NCI-H524 (cell line): ENCODE measurements around the gene ZNF682.
"Not testable (repeated sequence)": the region's sequence is repeated elsewhere in the genome, so short reads cannot be mapped to it uniquely, and the experiment has no call there.

Experiments
- DNase-seq, 2 experiments: peaks; one replicate each; lab custom pipeline; 2025; lab: John Stamatoyannopoulos, UW

Gene ZNF682

GRCh38 chr19:19997656-19998268 lies 41.5 kb downstream of the ZNF682 start:
- DNase-seq = no peak

DNA sequence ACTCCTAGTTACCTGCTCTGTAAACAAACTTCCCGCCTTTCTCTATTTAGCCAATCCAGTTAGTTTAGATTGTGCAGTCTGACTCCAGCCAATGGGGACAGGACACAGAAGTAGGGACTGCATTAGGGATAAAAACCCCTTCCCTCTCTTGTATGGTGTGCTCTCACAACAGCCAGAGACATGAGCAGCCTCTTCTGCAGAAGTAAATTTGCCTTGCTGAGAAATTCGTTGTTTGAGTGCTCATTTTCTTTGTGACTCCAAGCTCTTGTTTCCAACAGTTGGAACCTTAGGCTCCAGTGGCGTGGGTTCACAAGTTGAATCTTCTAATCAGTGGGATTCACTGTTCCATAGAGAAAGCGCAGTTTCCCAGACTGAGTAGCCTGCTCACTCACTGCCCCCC lies 72.4 kb downstream of the ZNF682 start:
- DNase-seq = no peak

DNA sequence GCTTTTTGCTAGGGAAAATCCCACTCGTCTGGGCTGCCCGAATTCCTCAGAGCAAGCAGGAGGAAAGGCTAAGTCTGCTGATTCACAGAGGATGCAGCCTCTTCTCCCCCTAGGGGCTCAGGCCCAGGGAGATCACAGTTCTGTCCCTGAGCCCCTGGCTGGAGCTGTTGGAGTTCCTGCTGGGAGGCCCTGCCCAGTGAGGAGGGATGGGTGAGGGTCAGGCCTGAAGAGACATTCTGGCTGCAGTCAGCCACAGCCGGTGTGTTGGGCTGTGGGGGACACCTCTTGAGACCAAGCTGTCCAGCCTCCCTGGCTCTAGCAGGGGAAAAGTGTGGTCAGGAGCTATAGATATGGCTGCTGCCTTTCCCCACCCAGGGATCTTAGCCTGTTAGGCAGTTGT lies 73.2 kb downstream of the ZNF682 start:
- DNase-seq = not testable (repeated sequence)

DNA sequence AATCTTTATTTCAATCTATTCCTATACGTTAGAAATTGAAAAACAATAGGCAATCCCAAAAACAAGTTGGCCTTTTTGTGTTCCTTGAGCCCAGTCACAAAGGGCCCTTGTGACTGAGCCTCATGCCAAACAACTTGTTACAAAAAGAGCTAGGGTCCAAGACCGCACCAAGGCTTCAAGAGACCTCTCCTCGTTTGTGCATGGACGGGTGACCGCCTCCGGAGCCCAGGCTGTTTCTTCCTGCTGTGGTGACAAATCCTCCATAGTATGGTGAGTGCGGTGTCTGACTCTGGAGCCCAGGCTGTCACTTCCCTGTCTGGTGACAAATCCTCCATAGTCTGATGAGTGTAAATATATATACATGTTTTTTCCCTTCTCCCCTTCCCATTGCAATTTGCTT lies 74.9 kb downstream of the ZNF682 start:
- DNase-seq = no peak

DNA sequence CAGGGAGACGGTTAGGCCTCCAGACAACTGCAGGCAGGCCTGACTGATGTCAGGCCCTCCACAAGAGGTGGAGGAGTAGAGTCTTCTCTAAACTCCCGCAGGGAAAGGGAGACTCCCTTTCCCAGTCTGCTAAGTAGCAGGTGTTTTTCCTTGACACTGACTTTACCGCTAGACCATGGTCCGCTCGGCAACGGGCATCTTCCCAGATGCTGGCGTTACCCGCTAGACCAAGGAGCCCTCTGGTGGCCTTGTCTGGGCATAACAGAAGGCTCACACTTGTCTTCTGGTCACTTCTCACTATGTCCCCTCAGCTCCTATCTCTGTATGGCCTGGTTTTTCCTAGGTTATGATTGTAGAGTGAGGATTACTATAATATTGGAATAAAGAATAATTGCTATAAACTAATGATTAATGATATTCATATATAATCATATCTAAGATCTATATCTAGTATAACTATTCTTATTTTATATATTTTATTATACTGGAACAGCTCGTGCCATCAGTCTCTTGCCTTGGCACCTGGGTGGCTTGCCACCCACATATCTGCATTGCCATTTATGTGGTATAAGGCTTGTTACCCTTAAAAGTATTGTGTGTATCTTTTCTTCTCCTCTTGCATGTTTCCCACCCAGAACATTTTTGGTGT lies 80.0 kb downstream of the ZNF682 start:
- peak; percentile 39 to 68 for DNase-seq

- DNase-seq = not testable (repeated sequence)
Observed at GRCh38 chr19:19957766-19958165, 81.5 kb downstream of the ZNF682 start.

DNA sequence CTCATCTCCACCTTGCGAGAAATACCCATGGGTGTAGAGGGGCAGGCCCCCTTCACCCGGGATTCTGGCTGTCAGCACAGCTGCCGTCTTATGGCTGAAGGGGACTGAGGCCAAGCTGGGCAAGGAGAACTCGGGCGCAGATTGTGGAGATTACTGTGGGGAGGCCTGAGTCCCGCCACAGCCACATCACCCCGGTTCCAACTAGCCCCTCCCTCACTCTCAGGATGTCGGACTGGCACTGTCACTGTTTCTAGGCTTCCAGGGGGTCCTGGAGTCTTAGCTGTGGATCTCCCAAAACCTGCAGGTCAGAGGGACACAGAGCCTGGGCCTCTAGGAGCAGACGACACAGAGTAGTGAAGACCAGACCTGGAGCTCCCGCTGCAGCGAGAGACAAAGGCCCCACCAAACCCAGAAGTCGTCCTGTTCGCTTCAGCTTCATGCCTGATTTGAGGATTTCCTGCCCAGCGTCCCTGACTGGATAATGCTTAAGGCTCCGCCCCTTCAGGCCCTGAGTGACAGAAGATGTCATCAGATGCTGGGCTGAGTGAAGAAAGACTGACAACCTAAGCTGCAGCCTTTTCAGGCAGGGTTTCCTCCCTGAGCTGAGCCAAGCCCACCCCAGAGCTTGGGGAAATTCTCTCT lies 82.8 kb downstream of the ZNF682 start:
- DNase-seq = no peak

DNA sequence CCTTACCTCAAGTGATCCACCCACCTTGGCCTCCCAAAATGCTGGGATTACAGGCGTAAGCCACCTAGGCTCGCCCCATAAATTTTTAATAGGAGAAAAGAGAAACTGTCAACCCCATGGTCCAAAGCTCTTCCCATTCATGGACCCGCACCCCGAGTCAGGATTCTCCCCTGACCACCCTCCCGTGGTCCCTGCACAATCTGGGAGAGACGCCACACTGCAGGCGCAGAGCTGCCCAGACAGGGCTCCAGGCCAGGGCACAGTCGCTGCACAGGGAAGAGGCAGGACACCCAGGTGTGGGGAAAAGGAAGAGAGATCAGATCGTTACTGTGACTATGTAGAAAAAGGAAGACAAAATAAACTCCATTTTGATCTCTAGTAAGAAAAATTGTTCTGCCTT lies 84.1 kb downstream of the ZNF682 start:
- DNase-seq = no peak
